PC-3 (cell line): ENCODE data around the gene CIITA.

ENCODE experiments used
- EZH2 ChIP-seq: fragments of 300-600 bp; sonication (generic); IDR thresholded peaks from one replicate; pipeline ENCODE4 v1.6.1; 2017; ENCODE audit warnings: antibody characterized with exemption, mild to moderate bottlenecking, low read length; ENCODE audit not compliant: unreplicated experiment
- TF ChIP-seq, protein P1 (sequence below): fragments of 300-600 bp; sonication (generic); conservative IDR thresholded peaks from 2 replicates; pipeline ENCODE4 v1.5.1; 2017; ENCODE audit warnings: antibody characterized with exemption, low read depth, mild to moderate bottlenecking, low read length

DNA sequence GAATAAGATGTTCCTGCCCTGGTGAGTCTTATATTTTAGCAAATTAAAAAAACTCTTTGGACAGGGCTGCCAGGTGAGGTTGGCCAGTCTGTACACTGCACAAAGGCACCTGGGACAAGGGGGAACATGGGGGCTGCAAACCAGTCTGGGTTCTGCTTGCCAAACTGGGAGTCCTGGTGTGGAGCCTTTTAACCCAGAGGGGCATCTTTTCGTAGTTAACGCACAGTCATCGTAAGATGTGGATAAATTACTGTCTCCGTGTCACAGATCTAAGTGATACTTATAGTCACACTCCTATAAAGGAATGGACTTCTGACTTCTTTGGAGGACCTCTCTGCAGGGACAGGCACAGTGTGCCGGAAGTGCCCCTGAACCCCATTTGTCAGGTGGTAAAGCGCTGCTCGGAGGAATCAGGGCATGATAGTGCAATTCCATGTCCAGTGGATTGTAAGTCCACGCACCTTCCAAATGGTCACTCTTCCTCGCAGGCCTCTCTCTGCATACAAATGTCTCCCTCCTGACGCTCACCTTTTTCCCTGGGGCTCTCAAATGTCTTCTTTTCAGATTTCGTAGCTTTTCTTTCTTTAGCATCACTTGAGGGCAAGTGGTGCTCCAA is 50.6 kb downstream of the CIITA start:
- no peak for TF ChIP-seq EZH2
- TF ChIP-seq, protein P1, sequence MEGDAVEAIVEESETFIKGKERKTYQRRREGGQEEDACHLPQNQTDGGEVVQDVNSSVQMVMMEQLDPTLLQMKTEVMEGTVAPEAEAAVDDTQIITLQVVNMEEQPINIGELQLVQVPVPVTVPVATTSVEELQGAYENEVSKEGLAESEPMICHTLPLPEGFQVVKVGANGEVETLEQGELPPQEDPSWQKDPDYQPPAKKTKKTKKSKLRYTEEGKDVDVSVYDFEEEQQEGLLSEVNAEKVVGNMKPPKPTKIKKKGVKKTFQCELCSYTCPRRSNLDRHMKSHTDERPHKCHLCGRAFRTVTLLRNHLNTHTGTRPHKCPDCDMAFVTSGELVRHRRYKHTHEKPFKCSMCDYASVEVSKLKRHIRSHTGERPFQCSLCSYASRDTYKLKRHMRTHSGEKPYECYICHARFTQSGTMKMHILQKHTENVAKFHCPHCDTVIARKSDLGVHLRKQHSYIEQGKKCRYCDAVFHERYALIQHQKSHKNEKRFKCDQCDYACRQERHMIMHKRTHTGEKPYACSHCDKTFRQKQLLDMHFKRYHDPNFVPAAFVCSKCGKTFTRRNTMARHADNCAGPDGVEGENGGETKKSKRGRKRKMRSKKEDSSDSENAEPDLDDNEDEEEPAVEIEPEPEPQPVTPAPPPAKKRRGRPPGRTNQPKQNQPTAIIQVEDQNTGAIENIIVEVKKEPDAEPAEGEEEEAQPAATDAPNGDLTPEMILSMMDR = no peak
